Vagina (tissue), 2 donors: ENCODE measurements around the gene RACK1. TPM values are rescaled to one million over a fixed set of nuclear protein-coding genes. Genes with fewer than 3 reads are reported as not detected.

Experiments
- DNase-seq, 2 donors: peaks; one replicate each; pipeline ENCODE4 v3.0.0-alpha.2; 2017; ENCODE audit errors: extremely low spot score in 2 of 2
- H3K27ac ChIP-seq: fragments of 200-600 bp; sonication (generic); one replicate; pipeline ENCODE4 v1.5.1; 2019
- H3K27me3 ChIP-seq: fragments of 200-600 bp; sonication (generic); one replicate; pipeline ENCODE4 v1.5.1; 2019
- H3K36me3 ChIP-seq, 2 donors: fragments of 200-600 bp; sonication (generic); one replicate each; pipeline ENCODE4 v1.5.1; 2017 to 2019
- H3K4me1 ChIP-seq: fragments of 200-600 bp; sonication (generic); one replicate; pipeline ENCODE4 v1.5.1; 2019
- H3K4me3 ChIP-seq, 2 donors: fragments of 200-600 bp; sonication (generic); 1 replicate in 1 of 2; 2 replicates in 1 of 2; pipeline ENCODE4 v1.5.1; 2016 to 2019
- H3K9me3 ChIP-seq: fragments of 200-600 bp; sonication (generic); one replicate; pipeline ENCODE4 v1.5.1; 2019
- CTCF ChIP-seq, 3 experiments: fragments of 450-650 bp in 2 of 3; fragments of 200-600 bp in 1 of 3; sonication (generic) in 1 of 3; IDR thresholded peaks; one replicate each; pipeline ENCODE4 v1.5.1; 2017 to 2019; ENCODE audit warnings: antibody characterized with exemption in 3 of 3, mild to moderate bottlenecking in 2 of 3, moderate library complexity in 2 of 3
- POLR2A ChIP-seq, 2 donors: fragments of 450-650 bp; IDR thresholded peaks; one replicate each; pipeline ENCODE4 v1.6.1; 2017; ENCODE audit warnings: antibody characterized with exemption in 2 of 2, mild to moderate bottlenecking in 2 of 2, moderate library complexity in 2 of 2
- POLR2AphosphoS5 ChIP-seq, 2 donors: sonication (generic); formaldehyde crosslinking; IDR thresholded peaks; one replicate each; pipeline ENCODE4 v1.9.0; 2017; ENCODE audit warnings: antibody characterized with exemption in 2 of 2, mild to moderate bottlenecking in 2 of 2, low read depth in 1 of 2; ENCODE audit not compliant: insufficient read depth in 1 of 2
- intact Hi-C: fragments of 100-400 bp; cut with DNase I; formaldehyde crosslinking; loops from one replicate; pipeline ENCODE4 v1.15.1; 2023
- total RNA-seq: library from RNA; depleted of rRNA; stranded (reverse); fragments of >200 nt; gene quantifications from one replicate; pipeline ENCODE4 v1.2.3, GENCODE V29; 2016

RACK1 gene
- total RNA-seq, 1 donor from 2014 or later: 3,043 TPM

- peaks cover 6 to 96% of the 10 kb centered on the region in 2 donors for H3K36me3 ChIP-seq
- no peaks in the 10 kb centered on the region for H3K9me3 ChIP-seq
- intact Hi-C loops: no loop called here
- DNase-seq: no peak
- H3K27me3 ChIP-seq: no peaks in the 10 kb centered on the region
- no peak overlapping the region for H3K4me3 ChIP-seq
- no peak overlapping the region for H3K27ac ChIP-seq
- TF ChIP-seq CTCF (IDR thresholded peaks at IDR 0.05) (no peak), POLR2AphosphoS5 (IDR thresholded peaks at IDR 0.05; ENCODE audit: insufficient read depth in 1 of 2, low read depth in 1 of 2) (no peak), POLR2A (IDR thresholded peaks at IDR 0.05) (no peak)
- H3K4me1 ChIP-seq: peaks cover 22% of the 10 kb centered on the region
These were observed 6.6 kb downstream of the RACK1 start for GRCh38 chr5:181236954-181237641.

- no peaks in the 10 kb centered on the region for H3K27me3 ChIP-seq
- no peak for DNase-seq
- peaks cover 6 to 96% of the 10 kb centered on the region in 2 donors for H3K36me3 ChIP-seq
- intact Hi-C loops: no loop called here
- TF ChIP-seq POLR2AphosphoS5 (IDR thresholded peaks at IDR 0.05; ENCODE audit: insufficient read depth in 1 of 2, low read depth in 1 of 2): no peak
- H3K4me1 ChIP-seq: peaks cover 16% of the 10 kb centered on the region
- H3K27ac ChIP-seq: no peak overlapping the region
- no peak overlapping the region for H3K4me3 ChIP-seq
- H3K9me3 ChIP-seq: no peaks in the 10 kb centered on the region
These were observed 7.2 kb downstream of the RACK1 start for GRCh38 chr5:181236471-181236870.

- Histone ChIP-seq H3K36me3 (peaks cover 6 to 96% of the 10 kb centered on the region in 2 donors), H3K27ac (no peak overlapping the region), H3K9me3 (no peaks in the 10 kb centered on the region), H3K27me3 (no peaks in the 10 kb centered on the region), H3K4me1 (peaks cover 9% of the 10 kb centered on the region), H3K4me3 (no peak overlapping the region)
- TF ChIP-seq POLR2AphosphoS5 (IDR thresholded peaks at IDR 0.05; ENCODE audit: insufficient read depth in 1 of 2, low read depth in 1 of 2): no peak
- TF ChIP-seq POLR2A (IDR thresholded peaks at IDR 0.05): no peak
- no peak for TF ChIP-seq CTCF (IDR thresholded peaks at IDR 0.05)
- intact Hi-C loops: no loop called here
- no peak for DNase-seq
These were observed 7.9 kb downstream of the RACK1 start for GRCh38 chr5:181235689-181236366.

- no peak for DNase-seq
- Histone ChIP-seq H3K27me3 (no peaks in the 10 kb centered on the region), H3K4me3 (no peak overlapping the region), H3K9me3 (no peaks in the 10 kb centered on the region), H3K36me3 (peaks cover 6 to 95% of the 10 kb centered on the region in 2 donors), H3K4me1 (peaks cover 4% of the 10 kb centered on the region), H3K27ac (no peak overlapping the region)
- intact Hi-C loops: no loop called here
- no peak for TF ChIP-seq POLR2A (IDR thresholded peaks at IDR 0.05)
These were observed 8.4 kb downstream of the RACK1 start for GRCh38 chr5:181235323-181235688.

- H3K36me3 ChIP-seq: peaks cover 6 to 89% of the 10 kb centered on the region in 2 donors
- H3K27ac ChIP-seq: no peak overlapping the region
- intact Hi-C loops: no loop called here
- no peaks in the 10 kb centered on the region for H3K27me3 ChIP-seq
- TF ChIP-seq POLR2AphosphoS5 (IDR thresholded peaks at IDR 0.05; ENCODE audit: insufficient read depth in 1 of 2, low read depth in 1 of 2): no peak
- TF ChIP-seq CTCF (IDR thresholded peaks at IDR 0.05): no peak
- no peak for DNase-seq
- no peaks in the 10 kb centered on the region for H3K9me3 ChIP-seq
- H3K4me1 ChIP-seq: no peaks in the 10 kb centered on the region
- no peak overlapping the region for H3K4me3 ChIP-seq
These were observed 9.0 kb downstream of the RACK1 start for GRCh38 chr5:181234455-181235306.
